Lung (tissue), 12 donors: ENCODE measurements around the gene IPO7. TPM values are rescaled to one million over a fixed set of nuclear protein-coding genes. Genes with fewer than 3 reads are reported as not detected.

Experiments used
- ATAC-seq: fragments of 200-7000 bp; cut with Tn5 transposase; one replicate; pipeline ENCODE4 v1.9.1; 2020; ENCODE audit warnings: moderate number of reproducible peaks; ENCODE audit not compliant: insufficient read depth, low FRiP score
- DNase-seq, 3 donors: peaks; one replicate each; pipeline ENCODE4 v3.0.0-alpha.2; 2013 to 2017
- H3K27ac ChIP-seq, 2 donors: one replicate each; pipeline ENCODE4 v1.5.1; 2013; ENCODE audit warnings: mild to moderate bottlenecking in 2 of 2, moderate library complexity in 2 of 2, control low read depth in 1 of 2, inconsistent platforms in 1 of 2, low read depth in 1 of 2, low read length in 1 of 2
- H3K27me3 ChIP-seq, 3 donors: one replicate each; pipeline ENCODE4 v1.5.1; 2013; ENCODE audit warnings: low read length in 2 of 3; ENCODE audit not compliant: control insufficient read depth in 3 of 3, insufficient read depth in 3 of 3
- H3K36me3 ChIP-seq, 4 donors: one replicate each; pipeline ENCODE4 v1.5.1; 2013; ENCODE audit warnings: low read length in 4 of 4, mild to moderate bottlenecking in 1 of 4, moderate library complexity in 1 of 4; ENCODE audit not compliant: control insufficient read depth in 4 of 4, insufficient read depth in 4 of 4
- H3K4me1 ChIP-seq, 5 donors: one replicate each; pipeline ENCODE4 v1.5.1; 2013; ENCODE audit warnings: low read length in 5 of 5, mild to moderate bottlenecking in 2 of 5, moderate library complexity in 1 of 5; ENCODE audit not compliant: control insufficient read depth in 5 of 5, insufficient read depth in 5 of 5
- H3K4me3 ChIP-seq: one replicate; pipeline ENCODE4 v1.5.1; 2013; ENCODE audit warnings: mild to moderate bottlenecking, control low read depth, moderate library complexity
- H3K9ac ChIP-seq, 2 donors: one replicate each; pipeline ENCODE4 v1.5.1; 2013; ENCODE audit warnings: low read length in 2 of 2, control low read depth in 1 of 2; ENCODE audit not compliant: insufficient read depth in 1 of 2
- H3K9me3 ChIP-seq, 4 donors: one replicate each; pipeline ENCODE4 v1.5.1; 2013; ENCODE audit warnings: low read length in 3 of 4, mild to moderate bottlenecking in 1 of 4, moderate library complexity in 1 of 4; ENCODE audit not compliant: control insufficient read depth in 4 of 4, insufficient read depth in 3 of 4
- WGBS, 2 donors: extraction: QIAGEN DNeasy Blood & Tissue Kit; methylation state at CpG; one replicate each; pipeline ENCODE4 v1.1.7; 2013; 5-methylcytosine and 5-hydroxymethylcytosine counted together
- polyA plus RNA-seq, 2 donors: library from polyadenylated mRNA; stranded (reverse); fragments of 200-250 nt; gene quantifications; one replicate each; pipeline ENCODE4 v1.2.1, GENCODE V29; 2013
- total RNA-seq, 2 donors: library from RNA; depleted of rRNA in 1 of 2; stranded (reverse); fragments of >200 nt in 1 of 2; gene quantifications; one replicate each; pipeline ENCODE4 v1.2.1, GENCODE V29; 2014 to 2021
- TF ChIP-seq, protein P1 (sequence below): IDR thresholded peaks from 2 replicates; pipeline ENCODE4 v1.5.1; 2012; ENCODE audit warnings: mild to moderate bottlenecking; ENCODE audit errors: control extremely low read depth, extremely low read depth
- donor health status: control.
- donor health status: control.
- donor health status: Bipolar disorder and iron deficiency.
- donor health status: healthy.
- donor health status: DM: yes; HTN: yes; CAD: no.

Gene IPO7
- total and polyA plus RNA-seq, 4 donors, result 36.5 to 104 (median 66.4) TPM

DNA sequence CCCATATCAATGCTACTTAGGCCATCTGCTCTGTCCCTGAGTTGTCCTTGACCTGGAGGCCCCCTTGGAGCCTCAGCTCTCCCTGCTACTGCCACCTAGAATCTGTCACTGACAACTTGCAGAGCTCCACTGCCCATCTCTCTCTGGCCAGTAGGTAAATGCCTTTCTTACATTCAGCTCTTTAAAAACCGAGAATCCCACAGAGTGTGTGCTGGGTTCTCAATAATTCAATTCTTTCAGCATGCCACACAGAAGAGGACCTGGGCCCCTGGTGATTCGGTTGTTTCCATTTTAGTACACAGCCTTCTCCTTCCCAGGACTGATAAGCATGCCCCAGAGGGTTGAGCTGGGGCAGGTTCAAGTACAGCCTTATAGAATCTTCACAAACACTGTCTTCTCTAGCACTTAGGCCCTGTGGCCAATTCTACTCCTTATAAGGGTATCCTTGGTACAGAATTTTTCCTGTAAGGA is 22.0 kb upstream of the IPO7 start:
- Histone ChIP-seq H3K27ac (peak overlapping the region; percentile 80 to 97), H3K27me3 (no peaks in the 10 kb centered on the region), H3K9me3 (no peaks in the 10 kb centered on the region), H3K4me1 (peaks cover 0 to 12% (median 5%) of the 10 kb centered on the region in 5 donors), H3K4me3 (no peak overlapping the region), H3K9ac (no peak overlapping the region), H3K36me3 (no peaks in the 10 kb centered on the region)
- WGBS, 2 donors, result 67 to 91% methylated on average over 2 of the region's 2 CpGs
- ATAC-seq (no peak), DNase-seq (no peak)
- TF ChIP-seq, protein P1, sequence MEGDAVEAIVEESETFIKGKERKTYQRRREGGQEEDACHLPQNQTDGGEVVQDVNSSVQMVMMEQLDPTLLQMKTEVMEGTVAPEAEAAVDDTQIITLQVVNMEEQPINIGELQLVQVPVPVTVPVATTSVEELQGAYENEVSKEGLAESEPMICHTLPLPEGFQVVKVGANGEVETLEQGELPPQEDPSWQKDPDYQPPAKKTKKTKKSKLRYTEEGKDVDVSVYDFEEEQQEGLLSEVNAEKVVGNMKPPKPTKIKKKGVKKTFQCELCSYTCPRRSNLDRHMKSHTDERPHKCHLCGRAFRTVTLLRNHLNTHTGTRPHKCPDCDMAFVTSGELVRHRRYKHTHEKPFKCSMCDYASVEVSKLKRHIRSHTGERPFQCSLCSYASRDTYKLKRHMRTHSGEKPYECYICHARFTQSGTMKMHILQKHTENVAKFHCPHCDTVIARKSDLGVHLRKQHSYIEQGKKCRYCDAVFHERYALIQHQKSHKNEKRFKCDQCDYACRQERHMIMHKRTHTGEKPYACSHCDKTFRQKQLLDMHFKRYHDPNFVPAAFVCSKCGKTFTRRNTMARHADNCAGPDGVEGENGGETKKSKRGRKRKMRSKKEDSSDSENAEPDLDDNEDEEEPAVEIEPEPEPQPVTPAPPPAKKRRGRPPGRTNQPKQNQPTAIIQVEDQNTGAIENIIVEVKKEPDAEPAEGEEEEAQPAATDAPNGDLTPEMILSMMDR, result no peak

DNA sequence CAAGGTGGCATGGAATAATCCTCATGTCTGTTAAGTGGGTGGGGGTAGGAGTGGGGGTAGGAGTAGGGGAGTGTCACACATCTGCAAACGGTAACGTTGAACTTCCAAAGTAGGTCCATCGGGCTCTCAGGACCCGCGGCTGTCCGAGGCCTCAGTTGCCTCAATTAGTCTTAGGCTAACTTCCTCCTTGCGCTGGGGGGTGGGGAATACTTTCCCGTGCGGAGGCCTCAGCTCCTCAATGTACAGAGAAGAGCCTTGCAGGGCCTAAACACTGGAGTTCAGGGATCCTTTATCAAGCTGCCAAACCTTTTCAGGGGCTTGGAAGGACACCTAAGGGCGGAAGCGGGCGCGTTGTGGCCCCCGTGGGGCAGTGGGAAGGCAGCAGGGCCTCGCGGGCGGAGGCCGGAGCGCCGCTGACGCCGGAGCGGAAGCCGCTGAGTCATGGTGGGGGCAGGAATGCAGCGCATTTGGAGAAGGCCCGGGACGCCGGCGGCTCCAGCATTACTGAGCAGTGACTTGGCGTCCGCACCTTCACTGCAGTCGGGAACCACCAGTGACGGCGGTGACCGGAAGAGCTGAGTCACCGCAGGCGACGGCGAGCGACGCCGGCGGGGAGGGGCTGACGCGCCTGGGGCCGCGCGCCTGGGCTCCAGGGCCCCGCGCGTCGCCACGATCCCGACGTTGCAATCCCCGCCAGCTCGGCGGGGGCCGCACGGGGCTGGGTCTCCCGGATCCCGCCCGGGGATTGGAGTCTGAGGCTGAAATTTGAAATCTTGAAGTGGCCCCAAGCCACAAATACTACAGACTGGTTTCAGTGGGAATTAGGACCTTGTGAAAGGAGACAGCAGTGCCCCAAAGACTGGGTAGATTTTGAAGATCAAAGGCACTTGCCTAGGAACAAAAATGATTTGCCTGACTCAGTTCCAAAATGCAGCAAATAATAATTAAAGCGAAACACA is 20.2 kb upstream of the IPO7 start:
- peak; percentile 99 for ATAC-seq
- H3K4me3 ChIP-seq, result peak overlapping the region; percentile 26

DNA sequence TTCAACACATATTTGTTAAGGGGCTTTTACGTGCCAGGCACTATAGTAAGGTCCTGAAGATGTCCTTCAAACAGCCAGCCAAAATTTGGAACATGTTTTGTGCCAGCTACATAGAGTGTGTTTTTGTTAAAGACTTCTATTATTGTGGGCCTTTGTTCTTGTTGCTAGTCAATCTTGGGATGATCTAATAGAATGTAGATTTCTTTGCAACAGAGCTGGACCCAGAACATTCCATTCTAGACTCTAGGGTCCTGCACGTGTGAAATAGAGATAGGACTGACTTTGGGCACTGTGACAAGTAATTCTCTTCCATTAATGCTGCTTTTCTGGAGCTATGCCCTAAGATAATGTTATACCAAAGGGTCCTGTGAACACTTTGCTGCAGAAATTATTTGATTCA is 16.9 kb upstream of the IPO7 start:
- H3K27ac ChIP-seq, result peak overlapping the region in 1 of 2 donors; percentile 49
- H3K4me1 ChIP-seq, result peaks cover 0 to 12% (median 5%) of the 10 kb centered on the region in 5 donors
- ATAC-seq, result no peak
- H3K9me3 ChIP-seq, result no peaks in the 10 kb centered on the region
- TF ChIP-seq, protein P1, result no peak
- no peaks in the 10 kb centered on the region for H3K36me3 ChIP-seq
- DNase-seq, result no peak
- H3K4me3 ChIP-seq, result no peak overlapping the region
- 60 to 73% methylated on average over 2 of the region's 2 CpGs for WGBS, 2 donors
- H3K9ac ChIP-seq, result no peak overlapping the region
- H3K27me3 ChIP-seq, result no peaks in the 10 kb centered on the region

More for the DNA sequence above, 20.2 kb upstream of the IPO7 start:
- H3K36me3 ChIP-seq, result no peaks in the 10 kb centered on the region
- H3K4me1 ChIP-seq, result peaks cover 0 to 12% (median 5%) of the 10 kb centered on the region in 5 donors
- no peaks in the 10 kb centered on the region for H3K27me3 ChIP-seq
- peak overlapping the region; percentile 99 for H3K27ac ChIP-seq
- peak; percentile 93 to 96 (median 94) for DNase-seq
- 2 to 3% methylated on average over 60 to 64 of the region's 64 CpGs for WGBS, 2 donors
- peak overlapping the region; percentile 84 to 91 for H3K9ac ChIP-seq
- H3K9me3 ChIP-seq, result no peaks in the 10 kb centered on the region
- TF ChIP-seq, protein P1, result no peak
